Measurements from ENCODE around the gene FXYD6.
A peak's percentile ranks its signal among the peaks of the same experiment; 100 is the strongest.

DNA sequence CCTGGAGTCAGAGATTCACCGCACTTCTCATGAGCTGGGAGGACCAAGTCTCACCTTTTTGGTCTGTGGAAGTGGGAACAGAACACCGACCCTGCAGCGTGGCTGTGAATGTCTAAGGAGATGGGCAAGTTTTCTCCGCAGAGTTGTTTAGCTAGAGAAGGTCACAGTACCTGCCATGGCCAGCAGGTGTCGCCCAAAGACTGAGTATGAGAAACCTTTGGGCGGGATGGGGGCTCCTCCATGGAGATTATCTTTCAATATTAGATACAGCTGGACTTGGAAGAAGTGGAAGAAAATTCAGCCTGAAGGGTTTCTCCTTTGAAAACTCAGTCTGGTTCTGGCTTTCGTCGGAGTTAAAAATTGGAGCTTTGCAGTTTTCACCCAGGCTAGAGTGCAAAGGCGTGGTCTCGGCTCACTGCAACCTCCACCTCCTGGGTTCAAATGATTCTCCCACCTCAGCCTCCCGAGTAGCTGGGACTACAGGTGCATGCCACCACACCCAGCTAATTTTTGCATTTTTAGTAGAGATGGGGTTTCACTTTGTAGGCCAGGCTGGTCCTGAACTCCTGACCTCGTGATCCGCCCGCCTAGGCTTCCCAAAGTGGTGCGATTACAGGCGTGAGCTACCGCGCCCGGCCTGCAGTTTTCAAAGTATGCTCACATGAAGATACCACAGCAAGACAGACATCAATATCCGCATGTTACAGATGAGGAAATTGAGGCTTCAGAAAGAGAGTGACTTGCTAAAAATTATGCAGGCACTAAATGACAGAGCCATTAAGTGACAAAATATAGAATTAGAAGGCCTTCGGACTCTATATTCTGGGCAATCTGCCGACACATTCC, 68.8 kb downstream of the FXYD6 start:
- TF ChIP-seq, protein P1, sequence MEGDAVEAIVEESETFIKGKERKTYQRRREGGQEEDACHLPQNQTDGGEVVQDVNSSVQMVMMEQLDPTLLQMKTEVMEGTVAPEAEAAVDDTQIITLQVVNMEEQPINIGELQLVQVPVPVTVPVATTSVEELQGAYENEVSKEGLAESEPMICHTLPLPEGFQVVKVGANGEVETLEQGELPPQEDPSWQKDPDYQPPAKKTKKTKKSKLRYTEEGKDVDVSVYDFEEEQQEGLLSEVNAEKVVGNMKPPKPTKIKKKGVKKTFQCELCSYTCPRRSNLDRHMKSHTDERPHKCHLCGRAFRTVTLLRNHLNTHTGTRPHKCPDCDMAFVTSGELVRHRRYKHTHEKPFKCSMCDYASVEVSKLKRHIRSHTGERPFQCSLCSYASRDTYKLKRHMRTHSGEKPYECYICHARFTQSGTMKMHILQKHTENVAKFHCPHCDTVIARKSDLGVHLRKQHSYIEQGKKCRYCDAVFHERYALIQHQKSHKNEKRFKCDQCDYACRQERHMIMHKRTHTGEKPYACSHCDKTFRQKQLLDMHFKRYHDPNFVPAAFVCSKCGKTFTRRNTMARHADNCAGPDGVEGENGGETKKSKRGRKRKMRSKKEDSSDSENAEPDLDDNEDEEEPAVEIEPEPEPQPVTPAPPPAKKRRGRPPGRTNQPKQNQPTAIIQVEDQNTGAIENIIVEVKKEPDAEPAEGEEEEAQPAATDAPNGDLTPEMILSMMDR (IDR thresholded peaks at IDR 0.05; ENCODE audit: low read length), result peak; percentile 86
- TF ChIP-seq EZH2phosphoT487 (IDR thresholded peaks at IDR 0.05; ENCODE audit: low read length) (no peak), EZH2 (optimal IDR thresholded peaks at IDR 0.05; ENCODE audit: low read depth, low read length) (no peak)
